Endodermal cell (in vitro differentiated cells): ENCODE results near the gene IL24. TPM values are rescaled to one million over a fixed set of nuclear protein-coding genes. Genes with fewer than 3 reads are reported as not detected.

Experiments used
- DNase-seq: peaks from one replicate; pipeline ENCODE4 v3.0.0-alpha.2; 2017
- H3K27ac ChIP-seq: 2 replicates; pipeline ENCODE4 v1.5.1; 2013; ENCODE audit warnings: mild to moderate bottlenecking, low read depth, low read length, moderate library complexity
- H3K27me3 ChIP-seq: 2 replicates; pipeline ENCODE4 v1.6.1; 2013; ENCODE audit warnings: mild to moderate bottlenecking, low read length, moderate library complexity; ENCODE audit not compliant: insufficient read depth, control insufficient read depth, poor library complexity, severe bottlenecking
- H3K36me3 ChIP-seq: 2 replicates; pipeline ENCODE4 v1.7.0; 2013; ENCODE audit warnings: mild to moderate bottlenecking, low read length, moderate library complexity; ENCODE audit not compliant: control insufficient read depth, insufficient read depth
- H3K4me1 ChIP-seq: one replicate; pipeline ENCODE4 v1.7.0; 2013; ENCODE audit warnings: low read length; ENCODE audit not compliant: control insufficient read depth, insufficient read depth
- H3K4me3 ChIP-seq: 2 replicates; pipeline ENCODE4 v1.5.1; 2013; ENCODE audit warnings: mild to moderate bottlenecking, low read length, moderate library complexity
- H3K9ac ChIP-seq: 2 replicates; pipeline ENCODE4 v1.6.1; 2013; ENCODE audit warnings: mild to moderate bottlenecking, low read length, moderate library complexity; ENCODE audit not compliant: poor library complexity, severe bottlenecking; ENCODE audit errors: extremely low read depth
- H3K9me3 ChIP-seq: 2 replicates; pipeline ENCODE4 v1.6.1; 2013; ENCODE audit warnings: mild to moderate bottlenecking, low read length, moderate library complexity; ENCODE audit not compliant: control insufficient read depth
- H3K27ac Mint-ChIP-seq: 2 replicates; pipeline ENCODE4 v1.8.0; 2020; ENCODE audit warnings: mixed read lengths
- H3K27me3 Mint-ChIP-seq: 2 replicates; pipeline ENCODE4 v1.8.0; 2021; ENCODE audit warnings: mild to moderate bottlenecking, mixed read lengths; ENCODE audit not compliant: insufficient read depth
- H3K36me3 Mint-ChIP-seq: 2 replicates; pipeline ENCODE4 v1.8.0; 2020; ENCODE audit warnings: low read depth, mixed read lengths
- H3K4me1 Mint-ChIP-seq: 2 replicates; pipeline ENCODE4 v1.8.0; 2020; ENCODE audit warnings: mixed read lengths
- H3K4me3 Mint-ChIP-seq: 2 replicates; pipeline ENCODE4 v1.8.0; 2020; ENCODE audit warnings: mild to moderate bottlenecking, moderate library complexity, mixed read lengths
- H3K9me3 Mint-ChIP-seq: 2 replicates; pipeline ENCODE4 v1.8.0; 2020; ENCODE audit warnings: mild to moderate bottlenecking, mixed read lengths
- CTCF ChIP-seq: fragments of 200-600 bp; sonication (generic); conservative IDR thresholded peaks from 2 replicates; pipeline ENCODE4 v1.5.0; 2021; ENCODE audit warnings: antibody characterized with exemption, mild to moderate bottlenecking
- WGBS, 2 experiments: methylation state at CpG; one replicate each; pipeline versions ENCODE4 v1.1.5 to v1.1.7; 2013; ENCODE audit warnings: missing lambda C conversion rate in 2 of 2, mixed read lengths in 1 of 2; ENCODE audit not compliant: insufficient coverage in 1 of 2, insufficient read length in 1 of 2; 5-methylcytosine and 5-hydroxymethylcytosine counted together
- total RNA-seq, 2 donors: library from RNA; stranded (reverse); fragmentation: NEBNext Ultra II Directional in 1 of 2; extraction: Animal tissue kit (Norgen Biotek cat#: 25700) in 1 of 2; gene quantifications; 2 replicates in 1 of 2; 3 replicates in 1 of 2; pipeline ENCODE4 v1.2.1, GENCODE V29; 2021

The IL24 gene
- total RNA-seq, 2 donors from 2014 or later, result not detected

- TF ChIP-seq CTCF, result peak; percentile 2
- H3K27ac Mint-ChIP-seq, result no peak overlapping the region
- peaks cover 61% of the 10 kb centered on the region for H3K27me3 ChIP-seq
- H3K36me3 Mint-ChIP-seq, result no peaks in the 10 kb centered on the region
- no peaks in the 10 kb centered on the region for H3K9me3 Mint-ChIP-seq
- H3K9me3 ChIP-seq, result no peaks in the 10 kb centered on the region
- peaks cover 73% of the 10 kb centered on the region for H3K27me3 Mint-ChIP-seq
- peaks cover 4% of the 10 kb centered on the region for H3K4me1 Mint-ChIP-seq
- DNase-seq, result peak; percentile 90
- peak overlapping the region; percentile 54 for H3K4me3 Mint-ChIP-seq
- H3K27ac ChIP-seq, result no peak overlapping the region
- WGBS, 2 experiments, result 1 to 2% methylated on average over 32 to 69 of the region's 69 CpGs
- H3K9ac ChIP-seq, result no peak overlapping the region
- H3K36me3 ChIP-seq, result no peaks in the 10 kb centered on the region
- H3K4me1 ChIP-seq, result no peaks in the 10 kb centered on the region
- peak overlapping the region; percentile 77 for H3K4me3 ChIP-seq
Observed at GRCh38 chr1:206909161-206909882, 12.1 kb downstream of the IL24 start.

GRCh38 chr1:206909883-206910318, 12.7 kb downstream of the IL24 start:
- H3K4me3 Mint-ChIP-seq, result peak overlapping the region; percentile 54
- H3K9ac ChIP-seq, result no peak overlapping the region
- H3K27ac ChIP-seq, result no peak overlapping the region
- H3K27ac Mint-ChIP-seq, result no peak overlapping the region
- H3K36me3 ChIP-seq, result no peaks in the 10 kb centered on the region
- no peaks in the 10 kb centered on the region for H3K36me3 Mint-ChIP-seq
- peak overlapping the region; percentile 77 for H3K4me3 ChIP-seq
- no peaks in the 10 kb centered on the region for H3K9me3 ChIP-seq
- H3K27me3 Mint-ChIP-seq, result peaks cover 69% of the 10 kb centered on the region
- H3K4me1 ChIP-seq, result no peaks in the 10 kb centered on the region
- H3K27me3 ChIP-seq, result peaks cover 61% of the 10 kb centered on the region
- peak; percentile 69 for DNase-seq
- TF ChIP-seq CTCF, result no peak
- H3K4me1 Mint-ChIP-seq, result peaks cover 4% of the 10 kb centered on the region
- WGBS, 2 experiments, result 22 to 31% methylated on average over 6 to 14 of the region's 14 CpGs
- no peaks in the 10 kb centered on the region for H3K9me3 Mint-ChIP-seq

GRCh38 chr1:206911064-206911663, 13.9 kb downstream of the IL24 start:
- WGBS, 2 experiments, result 40% methylated on average over 1 of the region's 1 CpG; no CpG with 5 or more reads in 1 of the 2 experiments
- Mint-ChIP-seq H3K4me3 (no peak overlapping the region), H3K4me1 (peaks cover 4% of the 10 kb centered on the region), H3K9me3 (no peaks in the 10 kb centered on the region), H3K27me3 (peaks cover 66% of the 10 kb centered on the region), H3K36me3 (no peaks in the 10 kb centered on the region), H3K27ac (no peak overlapping the region)
- H3K9me3 ChIP-seq, result no peaks in the 10 kb centered on the region
- no peaks in the 10 kb centered on the region for H3K36me3 ChIP-seq
- no peak overlapping the region for H3K9ac ChIP-seq
- no peak overlapping the region for H3K27ac ChIP-seq
- no peaks in the 10 kb centered on the region for H3K4me1 ChIP-seq
- peak; percentile 93 for TF ChIP-seq CTCF
- H3K27me3 ChIP-seq, result peaks cover 65% of the 10 kb centered on the region
- DNase-seq, result peak; percentile 56
- no peak overlapping the region for H3K4me3 ChIP-seq
